ENCODE measurements around the gene PPT1. TPM values are rescaled to one million over a fixed set of nuclear protein-coding genes. Genes with fewer than 3 reads are reported as not detected.

PPT1 gene
- total and polyA plus RNA-seq, 2 of the 13 experiments (the other 11 are each of a cell fraction or from before 2014, with no cell fraction given), result 129 TPM

DNA sequence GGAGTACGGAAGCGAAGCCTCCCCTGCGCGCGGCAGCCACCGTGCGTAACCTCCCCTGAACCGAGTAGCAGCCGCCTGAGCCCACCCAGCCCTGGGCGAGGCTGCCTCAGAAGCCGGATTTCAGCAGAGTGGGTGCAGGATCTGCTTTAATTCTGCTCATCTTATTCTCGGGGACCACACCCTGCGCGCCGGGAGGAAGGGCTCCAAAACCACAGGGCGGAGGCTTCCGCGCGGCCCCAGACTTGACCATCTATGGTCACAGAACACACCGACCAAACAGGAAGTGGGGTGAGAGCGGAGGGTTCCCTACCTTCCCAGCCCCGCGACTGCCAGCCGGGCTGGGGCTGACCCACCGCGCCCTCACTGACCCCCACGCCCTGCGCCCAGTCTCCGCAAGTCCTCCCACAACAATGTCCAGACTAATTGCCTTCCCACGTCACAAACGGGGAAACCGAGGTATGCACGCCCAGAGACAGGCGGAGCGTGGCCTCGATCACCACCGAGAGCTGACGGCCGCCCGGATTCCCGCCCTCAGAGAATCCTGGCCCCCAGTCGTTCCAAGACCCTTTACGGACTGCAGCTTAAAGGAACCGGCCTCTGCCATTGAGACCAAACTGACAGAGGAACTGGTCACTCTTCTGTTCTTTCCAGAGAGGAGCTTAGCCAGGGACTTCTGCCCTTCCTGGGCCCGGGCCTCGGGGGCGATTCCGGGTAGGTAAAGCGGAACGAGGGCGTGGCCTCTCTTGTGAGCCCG is 57.1 kb downstream of the PPT1 start (continued):
- TF ChIP-seq KLF6 (CRISPR knock-in tag; IDR thresholded peaks at IDR 0.05) (peak; percentile 75; the same call in 1 of the 2 replicates), ZNF543 (CRISPR knock-in tag; IDR thresholded peaks at IDR 0.05) (peak; percentile 85), ZNF205 (CRISPR knock-in tag; IDR thresholded peaks at IDR 0.05) (no peak), HMG20A (CRISPR knock-in tag; IDR thresholded peaks at IDR 0.05; ENCODE audit: borderline replicate concordance) (no peak), CEBPG (CRISPR knock-in tag; IDR thresholded peaks at IDR 0.05) (no peak), RFX5 (IDR thresholded peaks at IDR 0.05; ENCODE audit: low read depth, low read length) (no peak), ZNF713 (CRISPR knock-in tag; IDR thresholded peaks at IDR 0.05) (no peak), BCL6 (CRISPR knock-in tag; IDR thresholded peaks at IDR 0.05) (peak; percentile 2; the same call in 1 of the 2 replicates)
- TF ChIP-seq, protein P1, sequence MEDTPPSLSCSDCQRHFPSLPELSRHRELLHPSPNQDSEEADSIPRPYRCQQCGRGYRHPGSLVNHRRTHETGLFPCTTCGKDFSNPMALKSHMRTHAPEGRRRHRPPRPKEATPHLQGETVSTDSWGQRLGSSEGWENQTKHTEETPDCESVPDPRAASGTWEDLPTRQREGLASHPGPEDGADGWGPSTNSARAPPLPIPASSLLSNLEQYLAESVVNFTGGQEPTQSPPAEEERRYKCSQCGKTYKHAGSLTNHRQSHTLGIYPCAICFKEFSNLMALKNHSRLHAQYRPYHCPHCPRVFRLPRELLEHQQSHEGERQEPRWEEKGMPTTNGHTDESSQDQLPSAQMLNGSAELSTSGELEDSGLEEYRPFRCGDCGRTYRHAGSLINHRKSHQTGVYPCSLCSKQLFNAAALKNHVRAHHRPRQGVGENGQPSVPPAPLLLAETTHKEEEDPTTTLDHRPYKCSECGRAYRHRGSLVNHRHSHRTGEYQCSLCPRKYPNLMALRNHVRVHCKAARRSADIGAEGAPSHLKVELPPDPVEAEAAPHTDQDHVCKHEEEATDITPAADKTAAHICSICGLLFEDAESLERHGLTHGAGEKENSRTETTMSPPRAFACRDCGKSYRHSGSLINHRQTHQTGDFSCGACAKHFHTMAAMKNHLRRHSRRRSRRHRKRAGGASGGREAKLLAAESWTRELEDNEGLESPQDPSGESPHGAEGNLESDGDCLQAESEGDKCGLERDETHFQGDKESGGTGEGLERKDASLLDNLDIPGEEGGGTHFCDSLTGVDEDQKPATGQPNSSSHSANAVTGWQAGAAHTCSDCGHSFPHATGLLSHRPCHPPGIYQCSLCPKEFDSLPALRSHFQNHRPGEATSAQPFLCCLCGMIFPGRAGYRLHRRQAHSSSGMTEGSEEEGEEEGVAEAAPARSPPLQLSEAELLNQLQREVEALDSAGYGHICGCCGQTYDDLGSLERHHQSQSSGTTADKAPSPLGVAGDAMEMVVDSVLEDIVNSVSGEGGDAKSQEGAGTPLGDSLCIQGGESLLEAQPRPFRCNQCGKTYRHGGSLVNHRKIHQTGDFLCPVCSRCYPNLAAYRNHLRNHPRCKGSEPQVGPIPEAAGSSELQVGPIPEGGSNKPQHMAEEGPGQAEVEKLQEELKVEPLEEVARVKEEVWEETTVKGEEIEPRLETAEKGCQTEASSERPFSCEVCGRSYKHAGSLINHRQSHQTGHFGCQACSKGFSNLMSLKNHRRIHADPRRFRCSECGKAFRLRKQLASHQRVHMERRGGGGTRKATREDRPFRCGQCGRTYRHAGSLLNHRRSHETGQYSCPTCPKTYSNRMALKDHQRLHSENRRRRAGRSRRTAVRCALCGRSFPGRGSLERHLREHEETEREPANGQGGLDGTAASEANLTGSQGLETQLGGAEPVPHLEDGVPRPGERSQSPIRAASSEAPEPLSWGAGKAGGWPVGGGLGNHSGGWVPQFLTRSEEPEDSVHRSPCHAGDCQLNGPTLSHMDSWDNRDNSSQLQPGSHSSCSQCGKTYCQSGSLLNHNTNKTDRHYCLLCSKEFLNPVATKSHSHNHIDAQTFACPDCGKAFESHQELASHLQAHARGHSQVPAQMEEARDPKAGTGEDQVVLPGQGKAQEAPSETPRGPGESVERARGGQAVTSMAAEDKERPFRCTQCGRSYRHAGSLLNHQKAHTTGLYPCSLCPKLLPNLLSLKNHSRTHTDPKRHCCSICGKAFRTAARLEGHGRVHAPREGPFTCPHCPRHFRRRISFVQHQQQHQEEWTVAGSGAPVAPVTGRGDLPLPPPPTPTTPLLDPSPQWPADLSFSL (CRISPR knock-in tag; IDR thresholded peaks at IDR 0.05), result no peak
- TF ChIP-seq, protein P2, sequence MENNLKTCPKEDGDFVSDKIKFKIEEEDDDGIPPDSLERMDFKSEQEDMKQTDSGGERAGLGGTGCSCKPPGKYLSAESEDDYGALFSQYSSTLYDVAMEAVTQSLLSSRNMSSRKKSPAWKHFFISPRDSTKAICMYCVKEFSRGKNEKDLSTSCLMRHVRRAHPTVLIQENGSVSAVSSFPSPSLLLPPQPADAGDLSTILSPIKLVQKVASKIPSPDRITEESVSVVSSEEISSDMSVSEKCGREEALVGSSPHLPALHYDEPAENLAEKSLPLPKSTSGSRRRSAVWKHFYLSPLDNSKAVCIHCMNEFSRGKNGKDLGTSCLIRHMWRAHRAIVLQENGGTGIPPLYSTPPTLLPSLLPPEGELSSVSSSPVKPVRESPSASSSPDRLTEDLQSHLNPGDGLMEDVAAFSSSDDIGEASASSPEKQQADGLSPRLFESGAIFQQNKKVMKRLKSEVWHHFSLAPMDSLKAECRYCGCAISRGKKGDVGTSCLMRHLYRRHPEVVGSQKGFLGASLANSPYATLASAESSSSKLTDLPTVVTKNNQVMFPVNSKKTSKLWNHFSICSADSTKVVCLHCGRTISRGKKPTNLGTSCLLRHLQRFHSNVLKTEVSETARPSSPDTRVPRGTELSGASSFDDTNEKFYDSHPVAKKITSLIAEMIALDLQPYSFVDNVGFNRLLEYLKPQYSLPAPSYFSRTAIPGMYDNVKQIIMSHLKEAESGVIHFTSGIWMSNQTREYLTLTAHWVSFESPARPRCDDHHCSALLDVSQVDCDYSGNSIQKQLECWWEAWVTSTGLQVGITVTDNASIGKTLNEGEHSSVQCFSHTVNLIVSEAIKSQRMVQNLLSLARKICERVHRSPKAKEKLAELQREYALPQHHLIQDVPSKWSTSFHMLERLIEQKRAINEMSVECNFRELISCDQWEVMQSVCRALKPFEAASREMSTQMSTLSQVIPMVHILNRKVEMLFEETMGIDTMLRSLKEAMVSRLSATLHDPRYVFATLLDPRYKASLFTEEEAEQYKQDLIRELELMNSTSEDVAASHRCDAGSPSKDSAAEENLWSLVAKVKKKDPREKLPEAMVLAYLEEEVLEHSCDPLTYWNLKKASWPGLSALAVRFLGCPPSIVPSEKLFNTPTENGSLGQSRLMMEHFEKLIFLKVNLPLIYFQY (CRISPR knock-in tag; IDR thresholded peaks at IDR 0.05; ENCODE audit: borderline replicate concordance), result no peak; the same call in 1 of the 2 replicates
- TF ChIP-seq, protein P3, sequence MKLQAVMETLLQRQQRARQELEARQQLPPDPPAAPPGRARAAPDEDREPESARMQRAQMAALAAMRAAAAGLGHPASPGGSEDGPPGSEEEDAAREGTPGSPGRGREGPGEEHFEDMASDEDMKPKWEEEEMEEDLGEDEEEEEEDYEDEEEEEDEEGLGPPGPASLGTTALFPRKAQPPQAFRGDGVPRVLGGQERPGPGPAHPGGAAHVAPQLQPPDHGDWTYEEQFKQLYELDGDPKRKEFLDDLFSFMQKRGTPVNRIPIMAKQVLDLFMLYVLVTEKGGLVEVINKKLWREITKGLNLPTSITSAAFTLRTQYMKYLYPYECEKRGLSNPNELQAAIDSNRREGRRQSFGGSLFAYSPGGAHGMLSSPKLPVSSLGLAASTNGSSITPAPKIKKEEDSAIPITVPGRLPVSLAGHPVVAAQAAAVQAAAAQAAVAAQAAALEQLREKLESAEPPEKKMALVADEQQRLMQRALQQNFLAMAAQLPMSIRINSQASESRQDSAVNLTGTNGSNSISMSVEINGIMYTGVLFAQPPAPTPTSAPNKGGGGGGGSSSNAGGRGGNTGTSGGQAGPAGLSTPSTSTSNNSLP (IDR thresholded peaks at IDR 0.05; ENCODE audit: low read depth, low read length), result no peak
- TF ChIP-seq, protein P4, sequence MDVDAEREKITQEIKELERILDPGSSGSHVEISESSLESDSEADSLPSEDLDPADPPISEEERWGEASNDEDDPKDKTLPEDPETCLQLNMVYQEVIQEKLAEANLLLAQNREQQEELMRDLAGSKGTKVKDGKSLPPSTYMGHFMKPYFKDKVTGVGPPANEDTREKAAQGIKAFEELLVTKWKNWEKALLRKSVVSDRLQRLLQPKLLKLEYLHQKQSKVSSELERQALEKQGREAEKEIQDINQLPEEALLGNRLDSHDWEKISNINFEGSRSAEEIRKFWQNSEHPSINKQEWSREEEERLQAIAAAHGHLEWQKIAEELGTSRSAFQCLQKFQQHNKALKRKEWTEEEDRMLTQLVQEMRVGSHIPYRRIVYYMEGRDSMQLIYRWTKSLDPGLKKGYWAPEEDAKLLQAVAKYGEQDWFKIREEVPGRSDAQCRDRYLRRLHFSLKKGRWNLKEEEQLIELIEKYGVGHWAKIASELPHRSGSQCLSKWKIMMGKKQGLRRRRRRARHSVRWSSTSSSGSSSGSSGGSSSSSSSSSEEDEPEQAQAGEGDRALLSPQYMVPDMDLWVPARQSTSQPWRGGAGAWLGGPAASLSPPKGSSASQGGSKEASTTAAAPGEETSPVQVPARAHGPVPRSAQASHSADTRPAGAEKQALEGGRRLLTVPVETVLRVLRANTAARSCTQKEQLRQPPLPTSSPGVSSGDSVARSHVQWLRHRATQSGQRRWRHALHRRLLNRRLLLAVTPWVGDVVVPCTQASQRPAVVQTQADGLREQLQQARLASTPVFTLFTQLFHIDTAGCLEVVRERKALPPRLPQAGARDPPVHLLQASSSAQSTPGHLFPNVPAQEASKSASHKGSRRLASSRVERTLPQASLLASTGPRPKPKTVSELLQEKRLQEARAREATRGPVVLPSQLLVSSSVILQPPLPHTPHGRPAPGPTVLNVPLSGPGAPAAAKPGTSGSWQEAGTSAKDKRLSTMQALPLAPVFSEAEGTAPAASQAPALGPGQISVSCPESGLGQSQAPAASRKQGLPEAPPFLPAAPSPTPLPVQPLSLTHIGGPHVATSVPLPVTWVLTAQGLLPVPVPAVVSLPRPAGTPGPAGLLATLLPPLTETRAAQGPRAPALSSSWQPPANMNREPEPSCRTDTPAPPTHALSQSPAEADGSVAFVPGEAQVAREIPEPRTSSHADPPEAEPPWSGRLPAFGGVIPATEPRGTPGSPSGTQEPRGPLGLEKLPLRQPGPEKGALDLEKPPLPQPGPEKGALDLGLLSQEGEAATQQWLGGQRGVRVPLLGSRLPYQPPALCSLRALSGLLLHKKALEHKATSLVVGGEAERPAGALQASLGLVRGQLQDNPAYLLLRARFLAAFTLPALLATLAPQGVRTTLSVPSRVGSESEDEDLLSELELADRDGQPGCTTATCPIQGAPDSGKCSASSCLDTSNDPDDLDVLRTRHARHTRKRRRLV (CRISPR knock-in tag; IDR thresholded peaks at IDR 0.05), result no peak
